OCI-LY3 (cell line): Measurements from ENCODE around the gene ATG4D.

Experiments
- H2AFZ ChIP-seq: fragments of 200-600, 300-600 bp; shearing (Covaris generic); 2 replicates; pipeline ENCODE4 v1.6.0; 2014; ENCODE audit warnings: antibody characterized with exemption, low read depth, low read length
- H3K27ac ChIP-seq: fragments of 200-600, 300-600 bp; sonication (generic); 2 replicates; pipeline ENCODE4 v1.5.1; 2014; ENCODE audit warnings: mild to moderate bottlenecking, low read length, moderate library complexity, mixed read lengths
- H3K27me3 ChIP-seq: fragments of 200-600, 300-600 bp; sonication (generic); 2 replicates; pipeline ENCODE4 v1.6.1; 2014; ENCODE audit warnings: low read depth, low read length, mixed read lengths
- H3K36me3 ChIP-seq: fragments of 200-600, 300-600 bp; sonication (generic); replicated peaks from 2 replicates; pipeline ENCODE3; 2014; ENCODE audit warnings: low read depth, low read length, mixed read lengths
- H3K4me1 ChIP-seq: fragments of 300-600, 200-600 bp; sonication (generic); 2 replicates; pipeline ENCODE4 v1.6.1; 2014; ENCODE audit warnings: low read length, mixed read lengths
- H3K4me2 ChIP-seq: fragments of 200-600, 300-600 bp; sonication (generic); 2 replicates; pipeline ENCODE4 v1.6.1; 2014; ENCODE audit warnings: low read length, mixed read lengths
- H3K4me3 ChIP-seq: fragments of 300-600, 200-600 bp; sonication (generic); 2 replicates; pipeline ENCODE4 v1.5.1; 2014; ENCODE audit warnings: antibody characterized with exemption, mild to moderate bottlenecking, low read length, moderate library complexity
- H3K79me2 ChIP-seq: fragments of 300-600, 200-600 bp; shearing (Covaris generic); 2 replicates; pipeline ENCODE4 v1.6.1; 2014; ENCODE audit warnings: mild to moderate bottlenecking, low read length, mixed read lengths
- H3K9ac ChIP-seq: fragments of 300-600, 200-600 bp; shearing (Covaris generic); 2 replicates; pipeline ENCODE4 v1.6.0; 2014; ENCODE audit warnings: mild to moderate bottlenecking, low read length, moderate library complexity
- H3K9me3 ChIP-seq: fragments of 200-600, 300-600 bp; shearing (Covaris generic); 2 replicates; pipeline ENCODE4 v1.6.1; 2014; ENCODE audit warnings: low read length, mixed read lengths; ENCODE audit not compliant: insufficient read depth
- H4K20me1 ChIP-seq: fragments of 200-600, 300-600 bp; sonication (generic); 2 replicates; pipeline ENCODE4 v1.6.1; 2016; ENCODE audit warnings: low read length, mixed read lengths; ENCODE audit not compliant: insufficient read depth
- CTCF ChIP-seq: fragments of 200-600, 300-600 bp; sonication (generic); IDR thresholded peaks from 2 replicates; pipeline ENCODE4 v1.5.1; 2014; ENCODE audit warnings: antibody characterized with exemption, low read length, low read depth
- EZH2phosphoT487 ChIP-seq: fragments of 200-600 bp; shearing (Covaris generic); IDR thresholded peaks from 2 replicates; pipeline ENCODE4 v1.6.1; 2018; ENCODE audit warnings: antibody characterized with exemption, mixed run types, low read depth

The ATG4D gene

GRCh38 chr19:10513223-10513622, 30.5 kb upstream of the ATG4D start:
- H3K9ac ChIP-seq = no peak overlapping the region
- no peak overlapping the region for H3K4me2 ChIP-seq
- no peaks in the 10 kb centered on the region for H3K79me2 ChIP-seq
- H3K4me1 ChIP-seq = peaks cover 3% of the 10 kb centered on the region
- no peaks in the 10 kb centered on the region for H3K36me3 ChIP-seq
- no peak overlapping the region for H2AFZ ChIP-seq
- no peak overlapping the region for H3K27ac ChIP-seq
- no peaks in the 10 kb centered on the region for H4K20me1 ChIP-seq
- TF ChIP-seq CTCF (no peak), EZH2phosphoT487 (no peak)
- no peaks in the 10 kb centered on the region for H3K9me3 ChIP-seq
- H3K4me3 ChIP-seq = no peak overlapping the region
- H3K27me3 ChIP-seq = peaks cover 6% of the 10 kb centered on the region; the same call in 1 of the 2 replicates

GRCh38 chr19:10514211-10515145, 29.2 kb upstream of the ATG4D start:
- H3K27me3 ChIP-seq = peaks cover 17% of the 10 kb centered on the region
- no peaks in the 10 kb centered on the region for H3K79me2 ChIP-seq
- peaks cover 15% of the 10 kb centered on the region for H3K4me1 ChIP-seq
- H3K4me2 ChIP-seq = no peak overlapping the region
- H4K20me1 ChIP-seq = no peaks in the 10 kb centered on the region
- H3K9me3 ChIP-seq = no peaks in the 10 kb centered on the region
- H3K36me3 ChIP-seq = no peaks in the 10 kb centered on the region
- no peak overlapping the region for H3K27ac ChIP-seq
- no peak overlapping the region for H3K9ac ChIP-seq
- TF ChIP-seq CTCF = no peak
- no peak for TF ChIP-seq EZH2phosphoT487
- H2AFZ ChIP-seq = no peak overlapping the region
- no peak overlapping the region for H3K4me3 ChIP-seq

- Histone ChIP-seq H3K36me3 (no peaks in the 10 kb centered on the region), H2AFZ (no peak overlapping the region), H3K27me3 (peaks cover 25% of the 10 kb centered on the region), H3K9ac (no peak overlapping the region), H3K27ac (no peak overlapping the region), H3K4me3 (no peak overlapping the region), H3K79me2 (no peaks in the 10 kb centered on the region), H4K20me1 (no peaks in the 10 kb centered on the region), H3K9me3 (no peaks in the 10 kb centered on the region), H3K4me1 (peaks cover 12% of the 10 kb centered on the region), H3K4me2 (no peak overlapping the region)
- no peak for TF ChIP-seq EZH2phosphoT487
- no peak for TF ChIP-seq CTCF
Measured at GRCh38 chr19:10516064-10516385, 27.7 kb upstream of the ATG4D start.

- TF ChIP-seq EZH2phosphoT487 (no peak), CTCF (no peak)
- no peak overlapping the region for H3K4me2 ChIP-seq
- no peak overlapping the region for H2AFZ ChIP-seq
- peaks cover 12% of the 10 kb centered on the region for H3K4me1 ChIP-seq
- no peaks in the 10 kb centered on the region for H4K20me1 ChIP-seq
- H3K79me2 ChIP-seq = no peaks in the 10 kb centered on the region
- peaks cover 26% of the 10 kb centered on the region for H3K27me3 ChIP-seq
- no peaks in the 10 kb centered on the region for H3K36me3 ChIP-seq
- H3K27ac ChIP-seq = no peak overlapping the region
- no peaks in the 10 kb centered on the region for H3K9me3 ChIP-seq
- H3K9ac ChIP-seq = no peak overlapping the region
- no peak overlapping the region for H3K4me3 ChIP-seq
Measured at GRCh38 chr19:10516671-10517286, 26.9 kb upstream of the ATG4D start.
